ENCODE data around the gene RASSF8. TPM values are rescaled to one million over a fixed set of nuclear protein-coding genes. Genes with fewer than 3 reads are reported as not detected.
"Not testable (repeated sequence)": the region's sequence is repeated elsewhere in the genome, so short reads cannot be mapped to it uniquely, and the experiment has no call there.

Gene RASSF8
- total RNA-seq, 1 donor from 2014 or later: 29.6 TPM

GRCh38 chr12:26052652-26053051 lies 94.2 kb downstream of the RASSF8 start:
- no peak overlapping the region for H3K4me3 ChIP-seq (ENCODE audit: low read depth, low read length)
- TF ChIP-seq, protein P1, sequence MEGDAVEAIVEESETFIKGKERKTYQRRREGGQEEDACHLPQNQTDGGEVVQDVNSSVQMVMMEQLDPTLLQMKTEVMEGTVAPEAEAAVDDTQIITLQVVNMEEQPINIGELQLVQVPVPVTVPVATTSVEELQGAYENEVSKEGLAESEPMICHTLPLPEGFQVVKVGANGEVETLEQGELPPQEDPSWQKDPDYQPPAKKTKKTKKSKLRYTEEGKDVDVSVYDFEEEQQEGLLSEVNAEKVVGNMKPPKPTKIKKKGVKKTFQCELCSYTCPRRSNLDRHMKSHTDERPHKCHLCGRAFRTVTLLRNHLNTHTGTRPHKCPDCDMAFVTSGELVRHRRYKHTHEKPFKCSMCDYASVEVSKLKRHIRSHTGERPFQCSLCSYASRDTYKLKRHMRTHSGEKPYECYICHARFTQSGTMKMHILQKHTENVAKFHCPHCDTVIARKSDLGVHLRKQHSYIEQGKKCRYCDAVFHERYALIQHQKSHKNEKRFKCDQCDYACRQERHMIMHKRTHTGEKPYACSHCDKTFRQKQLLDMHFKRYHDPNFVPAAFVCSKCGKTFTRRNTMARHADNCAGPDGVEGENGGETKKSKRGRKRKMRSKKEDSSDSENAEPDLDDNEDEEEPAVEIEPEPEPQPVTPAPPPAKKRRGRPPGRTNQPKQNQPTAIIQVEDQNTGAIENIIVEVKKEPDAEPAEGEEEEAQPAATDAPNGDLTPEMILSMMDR (conservative IDR thresholded peaks at IDR 0.05; ENCODE audit: low read depth, low read length): no peak
- DNase-seq (ENCODE audit: low read depth): no peak

GRCh38 chr12:26054383-26054782 lies 95.9 kb downstream of the RASSF8 start:
- DNase-seq (ENCODE audit: low read depth): no peak
- no peak overlapping the region for H3K4me3 ChIP-seq (ENCODE audit: low read depth, low read length)
- TF ChIP-seq, protein P1 (conservative IDR thresholded peaks at IDR 0.05; ENCODE audit: low read depth, low read length): no peak

GRCh38 chr12:26055087-26055486 lies 96.6 kb downstream of the RASSF8 start:
- DNase-seq (ENCODE audit: low read depth): no peak
- no peak overlapping the region for H3K4me3 ChIP-seq (ENCODE audit: low read depth, low read length)
- TF ChIP-seq, protein P1 (conservative IDR thresholded peaks at IDR 0.05; ENCODE audit: low read depth, low read length): no peak

DNA sequence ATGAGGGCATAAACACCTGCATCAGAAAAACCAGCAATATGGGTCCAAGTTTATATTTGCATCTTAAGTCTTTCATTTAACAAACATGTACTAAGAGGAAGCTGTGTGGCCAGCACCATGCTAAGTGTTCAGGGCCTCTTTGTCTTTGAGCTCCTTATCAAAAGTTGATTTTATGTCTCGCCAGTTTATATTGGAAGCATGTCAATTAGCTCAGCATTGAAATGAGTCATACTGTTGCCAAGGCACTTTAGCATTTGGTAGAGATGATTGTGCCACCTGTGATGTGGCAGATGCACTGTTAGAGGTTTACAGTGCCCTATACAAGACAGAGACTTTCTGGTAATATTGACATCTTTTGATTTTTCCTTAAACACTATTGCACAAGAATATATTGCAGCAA lies 97.9 kb downstream of the RASSF8 start:
- DNase-seq (ENCODE audit: low read depth): peak; percentile 15
- TF ChIP-seq, protein P1 (conservative IDR thresholded peaks at IDR 0.05; ENCODE audit: low read depth, low read length): no peak
- no peak overlapping the region for H3K4me3 ChIP-seq (ENCODE audit: low read depth, low read length)

DNA sequence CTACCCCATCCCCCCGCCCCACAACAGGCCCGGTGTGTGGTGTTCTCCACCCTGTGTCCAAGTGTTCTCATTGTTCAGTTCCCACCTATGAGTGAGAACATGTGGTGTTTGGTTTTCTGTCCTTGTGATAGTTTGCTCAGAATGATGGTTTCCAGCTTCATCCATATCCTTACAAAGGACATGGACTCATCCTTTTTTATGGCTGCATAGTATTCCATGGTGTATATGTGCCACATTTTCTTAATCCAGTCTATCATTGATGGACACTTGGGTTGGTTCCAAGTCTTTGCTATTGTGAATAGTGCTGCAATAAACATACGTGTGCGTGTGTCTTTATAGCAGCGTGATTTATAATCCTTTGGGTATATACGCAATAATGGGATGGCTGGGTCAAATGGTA lies 98.8 kb downstream of the RASSF8 start:
- DNase-seq (ENCODE audit: low read depth); H3K4me3 ChIP-seq (ENCODE audit: low read depth, low read length): not testable (repeated sequence)

- TF ChIP-seq, protein P1 (conservative IDR thresholded peaks at IDR 0.05; ENCODE audit: low read depth, low read length): peak; percentile 17
- DNase-seq (ENCODE audit: low read depth): no peak
- H3K4me3 ChIP-seq (ENCODE audit: low read depth, low read length): no peak overlapping the region
Observed at GRCh38 chr12:26058308-26058707, 99.8 kb downstream of the RASSF8 start.

- no peak for DNase-seq (ENCODE audit: low read depth)
- no peak overlapping the region for H3K4me3 ChIP-seq (ENCODE audit: low read depth, low read length)
- TF ChIP-seq, protein P1 (conservative IDR thresholded peaks at IDR 0.05; ENCODE audit: low read depth, low read length): no peak
Observed at GRCh38 chr12:26058818-26059217, 100.3 kb downstream of the RASSF8 start.

DNA sequence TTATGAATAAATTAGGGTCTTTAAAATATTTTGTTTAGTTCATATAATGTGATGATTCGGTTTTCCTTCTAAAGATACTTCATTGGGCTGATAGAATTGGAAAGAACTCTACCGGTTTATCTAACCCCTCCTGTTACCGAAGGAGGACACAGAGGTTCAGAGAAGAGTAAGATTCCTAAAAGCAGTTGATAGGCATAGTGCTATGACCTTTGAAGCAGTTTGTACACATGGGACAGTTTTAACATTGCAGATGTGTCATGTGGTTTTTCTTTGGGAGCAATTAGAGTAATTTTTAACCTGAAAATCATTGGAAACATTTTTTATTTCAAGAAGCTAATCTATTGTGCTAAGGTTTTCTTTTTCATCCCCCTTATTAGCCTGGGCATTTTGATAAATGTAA lies 103.5 kb downstream of the RASSF8 start:
- no peak for DNase-seq (ENCODE audit: low read depth)
- no peak overlapping the region for H3K4me3 ChIP-seq (ENCODE audit: low read depth, low read length)
- TF ChIP-seq, protein P1 (conservative IDR thresholded peaks at IDR 0.05; ENCODE audit: low read depth, low read length): no peak
